GM19324 (cell line): Measurements from ENCODE around the gene COL21A1.

Experiments used
- ATAC-seq: cut with Tn5 transposase; IDR thresholded peaks from one replicate; pipeline ENCODE4 v1.9.1; 2021; ENCODE audit warnings: mild to moderate bottlenecking, moderate library complexity; ENCODE audit not compliant: unreplicated experiment, low FRiP score

COL21A1 gene

DNA sequence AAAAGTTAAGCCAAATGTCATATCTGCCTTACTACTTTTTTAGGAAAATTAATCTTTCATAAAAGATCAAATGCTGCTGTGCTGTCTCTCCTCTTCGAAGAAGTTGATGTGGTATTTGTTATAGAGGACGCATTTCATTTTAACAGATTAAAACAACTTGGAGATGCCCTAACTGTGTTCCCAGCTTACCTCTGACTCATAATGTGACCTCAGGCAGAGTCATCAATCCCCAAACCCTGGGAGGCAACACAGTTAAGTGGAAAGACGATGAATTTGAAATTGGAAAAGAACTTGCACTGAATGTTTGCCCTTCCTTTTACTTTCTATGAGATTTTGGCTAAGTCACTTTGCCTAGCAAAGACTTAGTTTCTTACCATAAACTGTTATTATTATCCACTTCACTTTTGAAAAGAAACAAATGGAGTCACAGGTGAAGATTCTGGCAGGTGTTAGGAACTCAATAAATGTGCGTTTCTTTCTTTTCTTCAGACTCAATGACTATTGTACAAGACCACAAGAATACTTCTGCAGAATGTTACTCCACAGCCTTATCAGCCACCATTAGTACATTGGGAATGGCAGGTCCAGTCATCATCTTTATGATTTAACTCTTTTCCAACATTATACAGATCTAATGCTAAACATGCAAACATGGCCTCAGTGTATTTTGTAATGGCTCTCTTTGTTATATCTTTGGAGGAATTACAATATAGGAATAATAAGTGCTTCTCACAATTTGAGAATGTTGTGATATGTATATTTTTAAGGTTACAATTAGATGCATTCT, 102.6 kb downstream of the COL21A1 start:
- no peak for ATAC-seq

GRCh38 chr6:56143796-56144195, 103.6 kb downstream of the COL21A1 start:
- ATAC-seq = no peak

- ATAC-seq = no peak
Measured at GRCh38 chr6:56140090-56140489, 107.3 kb downstream of the COL21A1 start.

GRCh38 chr6:56115715-56116114, 131.7 kb downstream of the COL21A1 start:
- ATAC-seq = no peak

DNA sequence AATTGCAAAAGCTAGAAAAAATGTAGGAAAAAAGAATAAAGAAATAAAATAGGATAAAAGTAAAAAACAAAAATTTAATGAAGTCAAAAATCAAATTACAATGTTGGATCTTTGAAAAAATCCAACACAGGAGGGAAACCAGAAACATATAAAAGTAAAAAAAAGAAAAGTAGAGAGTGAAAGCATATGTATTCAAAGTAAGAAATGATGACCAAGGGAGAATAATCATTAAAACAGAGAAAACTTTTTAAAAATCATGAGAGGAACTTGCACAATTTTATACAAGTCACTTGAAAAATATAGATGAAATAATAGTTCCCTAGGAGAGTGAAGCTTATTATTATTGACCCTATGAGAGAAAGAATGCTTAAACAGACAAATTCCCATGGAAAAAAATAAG, 138.2 kb downstream of the COL21A1 start:
- no peak for ATAC-seq

DNA sequence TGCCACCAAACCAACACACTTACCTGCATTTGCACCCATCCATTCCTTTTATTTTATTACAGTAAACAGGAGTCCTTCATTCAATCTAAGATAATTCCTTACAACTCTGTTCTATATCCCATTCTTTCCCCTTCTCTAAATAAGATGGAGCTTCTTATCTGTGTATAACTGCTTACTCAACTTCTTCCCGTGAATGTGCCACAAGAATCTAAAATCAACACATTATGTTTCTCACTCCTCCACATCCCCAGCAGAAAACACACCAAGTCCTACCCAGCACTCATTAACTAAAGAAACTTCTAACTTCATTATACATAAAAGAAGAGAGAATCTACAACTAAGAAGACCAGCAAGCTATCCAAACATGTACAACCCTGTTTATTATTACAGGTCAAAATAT, 141.1 kb downstream of the COL21A1 start:
- no peak for ATAC-seq

GRCh38 chr6:56104591-56104990, 142.8 kb downstream of the COL21A1 start:
- no peak for ATAC-seq

DNA sequence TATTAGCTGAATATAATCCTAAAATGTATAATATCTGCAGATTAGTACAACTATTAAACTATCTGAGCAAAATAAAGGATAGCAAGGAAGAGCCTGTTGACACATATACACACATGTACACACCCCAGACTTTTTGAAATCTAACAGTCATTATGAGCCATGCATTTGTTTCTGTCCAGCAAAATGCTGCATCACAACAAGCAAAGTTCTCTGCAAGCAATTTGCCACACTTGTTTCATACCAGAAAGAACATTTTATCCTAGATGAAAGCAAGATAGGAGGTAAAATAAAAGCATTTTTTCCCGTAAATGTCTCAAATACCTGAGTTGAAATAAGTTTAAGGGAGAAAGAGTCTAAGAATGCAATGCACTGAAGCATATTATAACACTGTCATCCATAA, 145.2 kb downstream of the COL21A1 start:
- no peak for ATAC-seq

GRCh38 chr6:56101141-56101553, 146.2 kb downstream of the COL21A1 start:
- ATAC-seq = no peak

DNA sequence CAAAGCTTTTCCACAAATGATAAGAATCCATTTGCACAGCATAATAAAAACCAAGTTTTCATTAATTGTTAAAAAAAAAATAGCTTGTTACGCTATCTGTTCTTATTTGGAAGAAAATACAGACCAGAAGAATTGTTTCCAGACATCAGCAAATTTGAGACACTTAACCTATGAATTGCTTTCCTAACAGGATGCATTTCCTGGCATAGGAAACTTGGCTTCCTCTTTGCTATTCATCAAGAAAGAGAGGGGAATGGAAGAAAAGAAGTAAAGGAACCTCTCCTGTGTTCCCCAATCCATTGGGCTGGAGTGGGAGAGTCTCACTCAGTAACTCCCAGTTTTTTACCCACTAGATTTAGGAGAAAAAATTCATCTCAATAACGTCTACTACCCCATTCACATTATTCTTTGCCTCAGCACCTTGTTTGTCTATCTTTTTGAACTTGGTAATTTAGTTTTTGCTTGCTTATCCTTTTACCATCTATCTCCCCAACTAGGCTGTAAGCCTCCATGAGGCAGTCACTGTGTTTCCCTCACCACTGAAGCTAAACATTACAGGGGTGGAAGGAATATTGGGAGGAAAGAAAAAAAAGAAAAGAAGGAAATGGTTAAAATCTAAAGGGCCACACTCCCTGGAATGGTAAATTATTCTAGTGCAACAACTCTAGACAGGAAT, 150.3 kb downstream of the COL21A1 start:
- no peak for ATAC-seq

DNA sequence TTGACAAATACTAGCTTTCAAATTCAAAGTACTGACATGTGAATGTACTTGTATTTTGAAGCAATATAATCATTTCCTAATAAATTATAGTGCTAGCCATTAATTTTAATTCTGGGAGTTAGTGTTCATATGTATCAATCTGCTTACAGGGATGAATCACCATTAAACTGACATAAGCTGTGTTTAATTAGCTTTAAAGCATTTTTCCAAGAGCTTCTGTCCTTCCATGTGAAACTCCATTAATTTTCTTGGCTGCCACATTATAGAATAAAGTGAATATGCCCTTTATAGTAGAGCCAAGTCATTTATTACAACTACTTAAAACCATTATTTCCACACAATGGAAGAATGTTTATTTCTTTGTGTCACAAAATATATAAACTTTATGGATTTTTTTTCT, 150.8 kb downstream of the COL21A1 start:
- ATAC-seq = no peak

DNA sequence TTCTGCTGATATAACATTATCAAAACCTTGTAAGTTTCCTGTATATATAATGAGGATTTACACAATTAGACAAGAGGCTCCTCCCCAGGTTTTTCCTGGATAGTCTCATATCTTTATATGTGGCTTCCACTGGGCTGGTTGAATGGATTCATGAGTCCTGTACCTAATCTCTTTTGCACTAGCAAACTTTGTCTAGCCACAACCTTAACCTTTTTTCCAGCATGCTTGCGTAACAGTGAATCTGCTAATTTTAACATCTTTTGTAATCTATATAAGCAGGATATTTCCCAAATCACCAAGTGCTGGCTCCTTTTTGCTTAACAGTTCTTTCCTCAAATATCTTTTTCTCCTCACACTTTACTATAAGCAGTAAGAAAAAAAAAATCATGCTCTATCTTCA, 153.6 kb downstream of the COL21A1 start:
- no peak for ATAC-seq

DNA sequence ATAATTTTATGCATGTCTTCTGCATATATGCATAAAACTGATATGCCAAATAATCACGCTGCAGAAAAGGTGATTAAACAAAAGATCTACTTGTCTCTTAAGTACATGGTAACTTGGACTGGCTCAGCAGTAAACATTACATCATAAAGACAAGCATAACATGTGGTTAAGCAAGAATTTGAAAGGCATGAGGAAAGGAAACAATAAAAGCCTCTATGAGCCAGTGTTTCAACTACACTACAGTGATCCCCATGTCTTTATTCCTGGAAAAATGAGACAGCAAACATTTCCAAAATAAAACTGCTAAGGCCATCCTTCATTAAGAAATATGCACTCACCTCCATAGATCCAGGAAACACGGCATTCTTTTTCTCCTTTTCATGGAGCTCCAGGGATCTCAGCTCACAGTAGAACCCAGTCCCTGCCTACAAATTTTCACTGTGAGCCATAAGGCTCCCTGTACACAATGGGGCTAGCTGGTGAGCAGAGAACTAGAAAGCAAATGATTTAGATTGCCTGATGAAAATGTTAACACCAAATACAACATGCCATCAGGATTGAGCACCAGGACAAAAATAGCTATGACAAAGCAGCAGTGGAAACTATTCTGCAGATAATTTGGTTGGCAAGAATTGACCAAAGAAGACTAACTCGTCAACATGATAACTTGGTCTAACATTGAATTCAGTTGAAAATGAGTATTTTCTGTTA, 156.1 kb downstream of the COL21A1 start:
- no peak for ATAC-seq

DNA sequence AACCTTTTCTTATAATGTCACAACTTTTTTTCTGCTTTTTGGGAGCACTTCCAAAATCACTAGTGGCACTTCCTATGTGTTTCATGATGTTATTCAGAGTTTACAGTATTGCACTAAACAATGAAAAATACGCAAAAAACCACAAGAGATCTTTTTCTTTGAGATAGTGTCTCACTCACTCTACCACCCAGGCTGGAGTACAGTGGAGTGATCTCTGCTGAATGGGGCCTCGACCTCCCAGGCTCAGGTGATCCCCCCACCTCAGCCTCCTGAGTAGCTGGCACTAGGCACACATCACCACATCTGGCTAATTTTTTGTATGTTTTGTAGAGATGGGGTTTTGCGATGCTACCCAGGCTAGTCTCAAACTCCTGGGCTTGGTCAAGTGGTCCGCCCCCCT, 158.7 kb downstream of the COL21A1 start:
- ATAC-seq = no peak

DNA sequence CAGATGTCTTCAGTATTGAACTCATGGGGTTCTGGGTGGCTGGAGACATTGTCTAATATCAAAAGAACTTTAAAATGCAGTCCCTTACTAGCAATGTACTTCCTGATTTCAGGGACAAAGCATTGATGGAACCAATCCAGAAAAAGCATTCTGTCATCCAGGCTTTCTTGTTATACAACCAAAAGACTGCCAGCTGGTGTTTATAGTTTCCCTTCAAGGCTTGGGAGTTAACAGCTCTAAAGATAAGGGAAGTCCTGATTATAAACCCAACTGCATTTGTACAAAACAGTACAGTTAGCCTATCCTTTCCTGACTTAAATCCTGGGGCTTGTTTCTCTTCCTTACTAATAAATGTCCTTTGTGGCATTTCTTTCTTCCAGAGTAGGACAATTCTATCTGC, 160.0 kb downstream of the COL21A1 start:
- no peak for ATAC-seq

DNA sequence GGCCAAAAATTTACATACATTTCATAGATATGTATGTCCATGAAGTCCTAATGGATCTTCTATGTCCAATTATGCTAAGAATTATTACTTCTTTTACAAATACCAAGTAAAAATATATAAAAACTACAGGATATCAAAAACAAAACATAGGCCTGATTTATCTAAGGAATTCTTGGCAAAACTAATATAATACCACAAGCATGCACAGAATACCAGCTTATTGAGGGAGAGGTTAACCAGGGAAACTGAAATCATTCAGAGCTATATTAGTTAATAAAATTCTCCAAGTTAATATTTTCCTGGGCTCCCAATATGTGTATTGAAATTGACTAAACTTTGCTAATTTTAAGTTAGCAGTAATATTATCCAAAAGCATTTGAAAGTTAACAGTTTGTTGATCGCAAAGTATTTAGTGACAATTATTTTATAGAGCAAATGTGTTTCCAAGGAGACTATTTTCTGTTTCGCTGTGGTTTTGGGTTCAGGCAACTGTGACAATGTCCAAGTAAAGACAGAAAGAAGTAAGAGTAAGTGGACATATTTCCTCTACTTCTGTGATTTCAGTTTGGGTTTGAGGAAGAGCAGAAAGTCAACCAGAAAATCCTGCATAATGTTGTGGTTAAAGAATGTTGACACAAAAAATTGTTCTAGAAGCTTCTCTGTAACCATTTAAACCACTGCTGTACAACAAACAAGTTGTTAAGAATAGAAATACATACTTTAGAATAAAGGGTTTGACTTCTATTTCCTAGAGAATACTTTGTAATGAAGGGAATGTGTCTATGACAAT, 167.4 kb downstream of the COL21A1 start:
- ATAC-seq = no peak

GRCh38 chr6:56076033-56076432, 171.3 kb downstream of the COL21A1 start:
- no peak for ATAC-seq

DNA sequence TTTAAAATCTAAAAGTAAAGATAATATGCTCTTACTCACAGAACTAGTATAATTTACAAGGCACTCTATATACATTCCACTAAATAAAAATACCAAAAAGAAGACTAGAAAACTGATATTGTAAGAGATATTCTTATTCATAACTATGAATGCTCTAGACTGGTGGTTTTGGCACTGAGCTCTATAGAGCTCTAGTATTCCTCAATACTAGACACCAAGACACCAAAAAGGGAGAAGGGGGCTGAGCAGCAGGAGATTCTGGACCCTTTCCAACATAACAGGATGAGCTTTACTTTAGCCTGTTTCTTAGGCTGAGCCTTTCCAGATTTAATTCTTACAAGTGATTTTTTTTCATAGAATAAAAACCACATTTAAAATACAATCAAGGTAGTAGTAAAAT, 173.6 kb downstream of the COL21A1 start:
- ATAC-seq = no peak

DNA sequence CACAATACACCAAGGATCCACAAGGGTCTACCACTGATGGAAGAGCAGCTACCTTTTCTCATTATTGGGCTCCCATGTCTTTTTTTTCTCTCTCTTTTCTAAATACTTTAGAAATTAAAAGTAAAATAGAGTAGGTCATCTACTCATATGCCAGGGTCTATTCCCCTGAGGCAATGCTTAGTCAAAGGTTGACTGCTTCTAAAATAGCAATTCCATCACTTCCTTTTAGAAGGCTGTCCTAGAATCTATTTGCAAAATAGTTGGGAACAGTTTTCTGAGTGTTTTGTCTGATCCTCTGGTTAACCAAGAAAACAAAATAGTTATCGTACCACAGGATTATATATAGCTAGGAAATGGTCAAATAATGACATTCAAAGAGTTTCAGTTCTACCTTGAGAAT, 174.1 kb downstream of the COL21A1 start:
- no peak for ATAC-seq

DNA sequence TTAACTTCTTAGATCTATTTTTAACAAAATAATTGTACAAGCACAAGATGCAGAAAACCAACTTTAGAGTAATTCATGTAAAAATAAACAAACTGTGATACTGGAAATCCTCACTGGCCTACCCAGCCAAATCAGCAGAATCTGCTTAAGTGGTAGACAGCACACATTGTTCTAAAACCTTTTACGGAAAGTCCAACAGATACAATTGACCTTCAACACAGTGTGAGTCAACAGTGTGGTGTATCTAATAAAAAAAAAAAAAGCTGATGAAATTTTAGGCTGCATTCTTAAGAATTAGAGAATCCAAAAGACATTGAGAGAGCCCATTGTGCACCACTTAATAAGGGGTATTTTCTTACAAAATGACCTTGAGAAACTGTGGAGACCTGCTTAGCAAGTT, 174.5 kb downstream of the COL21A1 start:
- no peak for ATAC-seq

GRCh38 chr6:56065408-56065807, 182.0 kb downstream of the COL21A1 start:
- no peak for ATAC-seq
